HepG2 (cell line): ENCODE measurements around the gene DICER1. TPM values are rescaled to one million over a fixed set of nuclear protein-coding genes. Genes with fewer than 3 reads are reported as not detected.

Experiments used
- CAMTA2 ChIP-seq: sonication (generic); formaldehyde crosslinking; IDR thresholded peaks from 2 replicates; pipeline ENCODE4 v1.4.0; 2020; ENCODE audit warnings: mild to moderate bottlenecking, missing genetic modification reagents, borderline replicate concordance
- CHD2 ChIP-seq: IDR thresholded peaks from 2 replicates; pipeline ENCODE4 v1.6.1; 2011; ENCODE audit warnings: low read depth, low read length, improper control_type of control experiment
- CHD4 ChIP-seq: fragments of 200-600 bp; sonication (generic); IDR thresholded peaks from 2 replicates; pipeline ENCODE4 v1.7.0; 2017; ENCODE audit warnings: mild to moderate bottlenecking, low read length, borderline replicate concordance
- HOXA5 ChIP-seq: sonication (generic); formaldehyde crosslinking; IDR thresholded peaks from 2 replicates; pipeline ENCODE4 v1.4.0; 2020; ENCODE audit warnings: missing genetic modification reagents
- MBNL3 ChIP-seq: fragments of 250-450 bp; sonication (Bioruptor Pico); conservative IDR thresholded peaks from 2 replicates; pipeline ENCODE4 v1.8.0; 2022; ENCODE audit warnings: mild to moderate bottlenecking, inconsistent platforms
- MXI1 ChIP-seq: IDR thresholded peaks from 3 replicates; pipeline ENCODE4 v1.6.1; 2012; ENCODE audit warnings: low read depth, low read length, inconsistent platforms, borderline replicate concordance
- SALL1 ChIP-seq: sonication (generic); formaldehyde crosslinking; IDR thresholded peaks from 2 replicates; pipeline ENCODE4 v1.8.0; 2022; ENCODE audit warnings: mild to moderate bottlenecking, missing genetic modification reagents
- SNRNP70 ChIP-seq: fragments of 200-400 bp; formaldehyde crosslinking; IDR thresholded peaks from 2 replicates; pipeline ENCODE4 v1.6.1; 2017; ENCODE audit warnings: mild to moderate bottlenecking, low read depth, low read length, moderate library complexity
- SP2 ChIP-seq: sonication (generic); formaldehyde crosslinking; IDR thresholded peaks from 2 replicates; pipeline ENCODE4 v1.5.1; 2020; ENCODE audit warnings: mild to moderate bottlenecking, missing genetic modification reagents
- SRSF4 ChIP-seq: fragments of 200-400 bp; formaldehyde crosslinking; IDR thresholded peaks from one replicate; pipeline ENCODE4 v1.6.1; 2018; ENCODE audit warnings: mild to moderate bottlenecking, low read depth, low read length, moderate library complexity; ENCODE audit not compliant: poor library complexity, severe bottlenecking
- XRCC5 ChIP-seq: fragments of 200-400 bp; formaldehyde crosslinking; optimal IDR thresholded peaks from 2 replicates; pipeline ENCODE3; 2017; ENCODE audit warnings: mild to moderate bottlenecking, low read length
- ZFY ChIP-seq: sonication (generic); formaldehyde crosslinking; IDR thresholded peaks from 2 replicates; pipeline ENCODE4 v1.4.0; 2020; ENCODE audit warnings: missing genetic modification reagents
- ZNF205 ChIP-seq: IDR thresholded peaks from 2 replicates; pipeline ENCODE4 v1.6.1; 2018; ENCODE audit warnings: missing biosample characterization, missing genetic modification reagents
- polyA plus RNA-seq, 8 experiments: library from polyadenylated mRNA; depleted of rRNA in 3 of 8; stranded (reverse) in 7 of 8; unstranded in 1 of 8; fragments of >200 nt; fragmentation: Illumina TruSeq in 4 of 8; extraction: Trizol in 4 of 8; gene quantifications; 2 replicates each; pipeline versions ENCODE4 v1.2.1 to v1.2.3, GENCODE V29; 2011 to 2016; ENCODE audit warnings: low read depth in 4 of 8, missing spikeins in 1 of 8, mixed read lengths in 1 of 8; ENCODE audit not compliant: insufficient read depth in 1 of 8
- total RNA-seq, 5 experiments: library from RNA; depleted of rRNA; stranded (reverse); fragments of >200 nt; fragmentation: Illumina TruSeq; extraction: Trizol; gene quantifications; 2 replicates each; pipeline ENCODE4 v1.2.3, GENCODE V29; 2016; ENCODE audit warnings: low read depth in 1 of 5
- TF ChIP-seq, protein P1 (sequence below): sonication (generic); formaldehyde crosslinking; IDR thresholded peaks from 2 replicates; pipeline ENCODE4 v1.8.1; 2023; ENCODE audit warnings: mild to moderate bottlenecking, missing genetic modification reagents
- TF ChIP-seq, protein P2 (sequence below): sonication (generic); formaldehyde crosslinking; conservative IDR thresholded peaks from 2 replicates; pipeline ENCODE4 v1.8.0; 2022; ENCODE audit warnings: missing genetic modification reagents
- TF ChIP-seq, protein P3 (sequence below): sonication (generic); formaldehyde crosslinking; IDR thresholded peaks from 2 replicates; pipeline ENCODE4 v1.4.0; 2020; ENCODE audit warnings: missing genetic modification reagents, borderline replicate concordance
- TF ChIP-seq, protein P4 (sequence below): sonication (generic); formaldehyde crosslinking; IDR thresholded peaks from 2 replicates; pipeline ENCODE4 v1.4.0; 2020; ENCODE audit warnings: missing genetic modification reagents

Gene DICER1
- total and polyA plus RNA-seq, 2 of the 13 experiments (the other 11 are each of a cell fraction or from before 2014, with no cell fraction given) = 31.8 to 61.9 TPM

DNA sequence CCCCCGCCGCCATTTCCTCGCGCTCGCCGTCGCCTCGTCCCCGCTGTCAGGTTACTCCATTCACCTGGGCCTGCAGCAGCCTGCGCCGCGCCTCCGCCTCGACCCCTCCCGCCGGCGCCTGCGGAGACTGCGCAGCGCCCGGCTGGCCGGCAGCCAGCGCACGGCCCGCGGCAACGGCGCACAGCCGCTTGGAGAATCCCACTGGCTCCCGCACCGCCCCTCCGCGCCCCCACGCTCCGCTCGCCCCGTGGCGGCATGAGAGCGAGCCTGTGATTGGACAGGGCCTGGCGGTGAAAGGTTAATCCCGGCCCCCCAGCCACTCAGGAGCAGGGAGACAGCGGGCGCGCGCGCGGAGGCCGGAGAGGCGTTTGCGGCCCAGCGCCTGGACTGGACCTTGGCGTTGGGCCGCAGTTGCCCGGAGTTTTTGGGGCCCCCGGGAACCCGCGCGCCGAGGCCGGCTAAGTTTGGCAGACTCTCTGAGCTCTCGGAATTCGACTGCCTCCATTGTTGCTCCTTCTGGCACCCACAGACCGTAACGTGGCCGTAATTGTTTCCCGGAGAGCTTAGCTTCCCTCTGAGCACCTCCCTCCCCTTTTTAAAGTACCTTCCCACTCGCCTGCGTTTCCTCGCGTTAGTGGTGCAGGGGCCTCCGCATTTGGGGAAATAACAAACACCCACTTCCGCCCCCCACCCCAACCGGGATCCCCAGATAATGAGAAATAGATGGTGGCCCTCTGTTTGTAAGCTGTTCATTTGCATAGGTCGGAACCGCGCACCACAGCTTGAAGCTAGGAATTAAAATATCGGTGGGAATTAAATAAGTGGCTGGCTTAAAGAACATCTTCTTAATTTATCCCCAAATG lies at the start of gene DICER1 (continued):
- no peak for TF ChIP-seq MBNL3 (CRISPR knock-in tag)
- TF ChIP-seq CHD2 = 0 out of 2 replicates have a peak, but pooled peaks have one; percentile 57
- no peak; the same call in 2 of the 3 replicates for TF ChIP-seq MXI1
- no peak for TF ChIP-seq CHD4
- TF ChIP-seq ZNF205 (CRISPR knock-in tag) = 0 out of 2 replicates have a peak, but pooled peaks have one; percentile 30
- TF ChIP-seq, protein P1, sequence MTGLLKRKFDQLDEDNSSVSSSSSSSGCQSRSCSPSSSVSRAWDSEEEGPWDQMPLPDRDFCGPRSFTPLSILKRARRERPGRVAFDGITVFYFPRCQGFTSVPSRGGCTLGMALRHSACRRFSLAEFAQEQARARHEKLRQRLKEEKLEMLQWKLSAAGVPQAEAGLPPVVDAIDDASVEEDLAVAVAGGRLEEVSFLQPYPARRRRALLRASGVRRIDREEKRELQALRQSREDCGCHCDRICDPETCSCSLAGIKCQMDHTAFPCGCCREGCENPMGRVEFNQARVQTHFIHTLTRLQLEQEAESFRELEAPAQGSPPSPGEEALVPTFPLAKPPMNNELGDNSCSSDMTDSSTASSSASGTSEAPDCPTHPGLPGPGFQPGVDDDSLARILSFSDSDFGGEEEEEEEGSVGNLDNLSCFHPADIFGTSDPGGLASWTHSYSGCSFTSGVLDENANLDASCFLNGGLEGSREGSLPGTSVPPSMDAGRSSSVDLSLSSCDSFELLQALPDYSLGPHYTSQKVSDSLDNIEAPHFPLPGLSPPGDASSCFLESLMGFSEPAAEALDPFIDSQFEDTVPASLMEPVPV (CRISPR knock-in tag) = peak; percentile 34; the same call in 1 of the 2 replicates
- TF ChIP-seq HOXA5 (CRISPR knock-in tag) = peak; percentile 8; the same call in 1 of the 2 replicates
- TF ChIP-seq, protein P2, sequence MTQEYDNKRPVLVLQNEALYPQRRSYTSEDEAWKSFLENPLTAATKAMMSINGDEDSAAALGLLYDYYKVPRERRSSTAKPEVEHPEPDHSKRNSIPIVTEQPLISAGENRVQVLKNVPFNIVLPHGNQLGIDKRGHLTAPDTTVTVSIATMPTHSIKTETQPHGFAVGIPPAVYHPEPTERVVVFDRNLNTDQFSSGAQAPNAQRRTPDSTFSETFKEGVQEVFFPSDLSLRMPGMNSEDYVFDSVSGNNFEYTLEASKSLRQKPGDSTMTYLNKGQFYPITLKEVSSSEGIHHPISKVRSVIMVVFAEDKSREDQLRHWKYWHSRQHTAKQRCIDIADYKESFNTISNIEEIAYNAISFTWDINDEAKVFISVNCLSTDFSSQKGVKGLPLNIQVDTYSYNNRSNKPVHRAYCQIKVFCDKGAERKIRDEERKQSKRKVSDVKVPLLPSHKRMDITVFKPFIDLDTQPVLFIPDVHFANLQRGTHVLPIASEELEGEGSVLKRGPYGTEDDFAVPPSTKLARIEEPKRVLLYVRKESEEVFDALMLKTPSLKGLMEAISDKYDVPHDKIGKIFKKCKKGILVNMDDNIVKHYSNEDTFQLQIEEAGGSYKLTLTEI (CRISPR knock-in tag) = no peak
- TF ChIP-seq, protein P3, sequence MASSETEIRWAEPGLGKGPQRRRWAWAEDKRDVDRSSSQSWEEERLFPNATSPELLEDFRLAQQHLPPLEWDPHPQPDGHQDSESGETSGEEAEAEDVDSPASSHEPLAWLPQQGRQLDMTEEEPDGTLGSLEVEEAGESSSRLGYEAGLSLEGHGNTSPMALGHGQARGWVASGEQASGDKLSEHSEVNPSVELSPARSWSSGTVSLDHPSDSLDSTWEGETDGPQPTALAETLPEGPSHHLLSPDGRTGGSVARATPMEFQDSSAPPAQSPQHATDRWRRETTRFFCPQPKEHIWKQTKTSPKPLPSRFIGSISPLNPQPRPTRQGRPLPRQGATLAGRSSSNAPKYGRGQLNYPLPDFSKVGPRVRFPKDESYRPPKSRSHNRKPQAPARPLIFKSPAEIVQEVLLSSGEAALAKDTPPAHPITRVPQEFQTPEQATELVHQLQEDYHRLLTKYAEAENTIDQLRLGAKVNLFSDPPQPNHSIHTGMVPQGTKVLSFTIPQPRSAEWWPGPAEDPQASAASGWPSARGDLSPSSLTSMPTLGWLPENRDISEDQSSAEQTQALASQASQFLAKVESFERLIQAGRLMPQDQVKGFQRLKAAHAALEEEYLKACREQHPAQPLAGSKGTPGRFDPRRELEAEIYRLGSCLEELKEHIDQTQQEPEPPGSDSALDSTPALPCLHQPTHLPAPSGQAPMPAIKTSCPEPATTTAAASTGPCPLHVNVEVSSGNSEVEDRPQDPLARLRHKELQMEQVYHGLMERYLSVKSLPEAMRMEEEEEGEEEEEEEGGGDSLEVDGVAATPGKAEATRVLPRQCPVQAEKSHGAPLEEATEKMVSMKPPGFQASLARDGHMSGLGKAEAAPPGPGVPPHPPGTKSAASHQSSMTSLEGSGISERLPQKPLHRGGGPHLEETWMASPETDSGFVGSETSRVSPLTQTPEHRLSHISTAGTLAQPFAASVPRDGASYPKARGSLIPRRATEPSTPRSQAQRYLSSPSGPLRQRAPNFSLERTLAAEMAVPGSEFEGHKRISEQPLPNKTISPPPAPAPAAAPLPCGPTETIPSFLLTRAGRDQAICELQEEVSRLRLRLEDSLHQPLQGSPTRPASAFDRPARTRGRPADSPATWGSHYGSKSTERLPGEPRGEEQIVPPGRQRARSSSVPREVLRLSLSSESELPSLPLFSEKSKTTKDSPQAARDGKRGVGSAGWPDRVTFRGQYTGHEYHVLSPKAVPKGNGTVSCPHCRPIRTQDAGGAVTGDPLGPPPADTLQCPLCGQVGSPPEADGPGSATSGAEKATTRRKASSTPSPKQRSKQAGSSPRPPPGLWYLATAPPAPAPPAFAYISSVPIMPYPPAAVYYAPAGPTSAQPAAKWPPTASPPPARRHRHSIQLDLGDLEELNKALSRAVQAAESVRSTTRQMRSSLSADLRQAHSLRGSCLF (CRISPR knock-in tag) = no peak
- TF ChIP-seq CAMTA2 (CRISPR knock-in tag) = 0 out of 2 replicates have a peak, but pooled peaks have one; percentile 45
- TF ChIP-seq, protein P4, sequence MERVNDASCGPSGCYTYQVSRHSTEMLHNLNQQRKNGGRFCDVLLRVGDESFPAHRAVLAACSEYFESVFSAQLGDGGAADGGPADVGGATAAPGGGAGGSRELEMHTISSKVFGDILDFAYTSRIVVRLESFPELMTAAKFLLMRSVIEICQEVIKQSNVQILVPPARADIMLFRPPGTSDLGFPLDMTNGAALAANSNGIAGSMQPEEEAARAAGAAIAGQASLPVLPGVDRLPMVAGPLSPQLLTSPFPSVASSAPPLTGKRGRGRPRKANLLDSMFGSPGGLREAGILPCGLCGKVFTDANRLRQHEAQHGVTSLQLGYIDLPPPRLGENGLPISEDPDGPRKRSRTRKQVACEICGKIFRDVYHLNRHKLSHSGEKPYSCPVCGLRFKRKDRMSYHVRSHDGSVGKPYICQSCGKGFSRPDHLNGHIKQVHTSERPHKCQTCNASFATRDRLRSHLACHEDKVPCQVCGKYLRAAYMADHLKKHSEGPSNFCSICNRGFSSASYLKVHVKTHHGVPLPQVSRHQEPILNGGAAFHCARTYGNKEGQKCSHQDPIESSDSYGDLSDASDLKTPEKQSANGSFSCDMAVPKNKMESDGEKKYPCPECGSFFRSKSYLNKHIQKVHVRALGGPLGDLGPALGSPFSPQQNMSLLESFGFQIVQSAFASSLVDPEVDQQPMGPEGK (CRISPR knock-in tag) = peak; percentile 94
- TF ChIP-seq SRSF4 = no peak
- TF ChIP-seq XRCC5 = peak; percentile 92
- peak; percentile 97 for TF ChIP-seq SNRNP70
- peak; percentile 57; the same call in 1 of the 2 replicates for TF ChIP-seq SALL1 (CRISPR knock-in tag)
- TF ChIP-seq SP2 = peak; percentile 71
- peak; percentile 98 for TF ChIP-seq ZFY (CRISPR knock-in tag)
